HT1080 (cell line): ENCODE data around the gene SLX4IP. TPM values are rescaled to one million over a fixed set of nuclear protein-coding genes. Genes with fewer than 3 reads are reported as not detected.
A peak's percentile ranks its signal among the peaks of the same experiment; 100 is the strongest.

Experiments used
- DNase-seq: peaks from one replicate; pipeline ENCODE4 v3.0.0-alpha.2; 2015; ENCODE audit warnings: low read depth
- small RNA-seq: library from RNA; depleted of rRNA; stranded (forward); fragments of <200 nt; gene quantifications from one replicate; pipeline ENCODE3, GENCODE V24; 2014
- total RNA-seq: library from RNA; depleted of rRNA; stranded (reverse); fragments of >200 nt; shearing (Covaris generic); gene quantifications from 2 replicates; pipeline ENCODE4 v1.2.3, GENCODE V29; 2014; rRNA removed

The SLX4IP gene
- total RNA-seq, 1 experiment from 2014 or later, result 3.9 TPM

DNA sequence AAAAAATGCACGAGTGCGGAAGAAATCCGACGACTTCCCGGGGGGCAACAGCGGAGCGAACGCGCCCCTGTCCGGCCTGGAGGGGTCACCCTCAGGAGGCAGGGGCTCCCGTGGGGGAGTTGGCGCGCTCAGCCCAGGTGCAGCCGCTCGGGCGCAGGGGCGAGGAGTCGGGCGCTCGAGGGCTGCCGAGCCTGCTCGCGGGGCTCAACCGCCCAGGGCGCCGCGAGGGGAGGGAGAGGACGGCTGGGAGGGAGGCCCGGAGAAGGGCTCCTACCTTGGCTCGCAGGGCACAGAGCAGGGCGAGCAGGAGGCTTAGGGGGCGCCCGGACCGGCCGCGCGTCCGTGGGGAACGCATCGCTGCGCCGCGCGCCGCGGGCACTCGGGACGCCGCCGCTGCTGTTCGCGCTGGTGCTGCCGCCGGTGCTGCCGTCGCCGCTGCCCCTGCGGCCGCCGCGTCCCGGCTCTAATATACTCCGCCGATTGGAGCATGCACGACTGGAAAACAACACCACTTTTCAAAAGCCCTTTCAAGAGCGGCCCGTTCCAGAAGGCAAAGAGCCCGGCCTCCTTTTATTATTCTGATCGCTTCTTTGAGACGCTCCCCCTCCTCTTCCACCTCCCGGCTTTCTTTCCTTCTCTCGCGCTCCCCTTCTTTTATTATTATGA lies 238.2 kb downstream of the SLX4IP start:
- no peak for DNase-seq

DNA sequence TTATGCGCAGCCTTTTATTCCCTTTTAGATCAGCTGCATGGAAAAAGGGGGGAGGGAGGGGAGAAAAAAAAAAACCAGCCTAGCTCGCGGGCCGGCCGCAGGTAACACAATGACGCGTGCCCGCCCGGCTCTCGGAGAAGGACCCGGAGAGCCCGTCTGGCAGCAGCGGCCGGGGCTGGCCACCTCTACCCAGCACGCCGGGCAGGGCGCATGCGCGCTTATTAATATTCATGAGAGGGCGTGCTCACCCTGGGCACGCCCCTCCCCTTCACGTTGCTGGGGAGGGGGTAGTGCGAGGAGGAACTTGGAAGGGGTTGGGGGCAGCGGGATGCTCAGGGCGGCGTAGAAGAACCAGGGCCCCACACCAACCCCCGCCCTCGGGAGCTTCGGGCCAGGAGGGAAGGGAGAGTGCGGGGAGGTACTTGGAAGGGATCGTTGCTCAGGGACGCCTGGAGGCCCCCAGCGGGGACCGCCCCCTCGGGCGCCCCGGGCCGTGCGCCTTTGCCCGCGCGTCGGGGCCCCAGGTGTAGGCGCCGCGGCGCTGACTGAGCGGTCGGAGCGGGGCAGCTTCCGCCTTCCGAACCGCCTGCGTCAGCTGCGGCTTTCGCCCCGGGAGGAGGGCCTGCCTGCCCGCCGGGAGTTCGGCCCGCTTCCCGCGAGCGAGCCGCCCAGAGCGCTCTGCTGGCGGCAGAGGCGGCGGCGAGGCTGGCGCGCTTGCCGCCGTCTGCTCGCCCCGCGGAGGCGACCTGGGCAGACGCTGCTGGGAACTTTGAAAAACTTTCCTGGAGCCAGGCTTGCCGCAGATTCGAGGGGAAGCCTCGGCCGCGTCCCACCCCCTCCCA lies 239.0 kb downstream of the SLX4IP start, which contains the start of gene JAG1:
Gene JAG1, minus strand, starts transcription at position 158 of the 842 bp plus-strand sequence. CDS start 469 bp downstream, outside the sequence.
- peak; percentile 95 for DNase-seq

DNA sequence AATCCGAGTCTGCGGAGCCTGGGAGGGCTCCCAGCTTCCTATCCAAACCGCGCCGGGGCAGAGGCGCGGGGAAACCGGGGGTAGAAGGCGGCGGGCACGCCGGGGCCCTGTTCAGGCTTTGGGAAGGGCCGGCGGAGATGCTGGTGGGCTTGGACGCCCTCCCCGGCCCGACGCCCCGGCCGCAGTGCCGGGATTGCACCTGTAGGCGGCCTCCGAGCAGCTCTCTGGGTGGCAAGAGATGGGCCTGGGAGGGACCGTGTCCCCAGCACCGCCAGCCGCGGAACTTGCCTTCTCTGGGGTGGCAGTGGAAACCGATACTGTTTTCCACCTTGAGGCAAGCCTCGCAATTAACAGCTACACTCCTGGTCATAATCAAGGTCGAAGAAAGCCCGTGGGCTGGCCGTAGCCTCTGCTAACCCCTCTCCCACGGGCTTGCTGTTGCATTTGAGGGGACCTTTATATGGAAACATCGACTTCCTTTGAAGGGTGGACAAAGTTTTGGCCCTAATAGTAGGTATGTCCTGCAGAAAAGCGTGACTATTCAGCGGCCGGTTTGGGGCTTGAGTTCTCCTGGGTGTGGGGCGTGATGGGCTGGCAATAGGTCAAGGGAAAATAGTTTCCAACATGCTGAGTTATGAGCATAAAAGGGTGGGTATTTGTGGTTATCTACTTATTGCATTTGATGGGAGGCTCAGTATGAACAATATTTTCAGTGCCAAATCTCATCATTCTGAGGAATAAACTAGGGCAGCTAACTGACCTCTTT lies 239.8 kb downstream of the SLX4IP start:
- peak; percentile 82 for DNase-seq

DNA sequence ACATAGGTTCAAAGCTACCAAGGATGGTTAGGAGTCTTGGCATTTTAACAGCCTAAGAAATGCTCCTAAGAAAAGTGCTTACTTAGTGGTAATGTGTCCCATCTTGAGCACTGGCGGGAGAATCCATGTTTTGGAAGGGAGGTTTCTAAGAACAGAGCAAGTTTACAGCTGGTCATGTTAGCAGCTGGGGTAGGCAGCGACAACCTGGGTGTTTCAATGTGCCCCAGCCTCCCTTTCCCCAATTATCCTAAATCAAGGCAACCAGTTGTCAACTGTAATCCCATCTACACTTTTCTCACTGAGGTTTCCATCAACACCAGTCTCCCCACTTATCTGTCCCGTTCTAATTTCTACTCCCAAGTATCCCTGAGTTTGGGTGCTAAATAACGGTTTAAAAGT lies 240.3 kb downstream of the SLX4IP start:
- DNase-seq, result no peak

DNA sequence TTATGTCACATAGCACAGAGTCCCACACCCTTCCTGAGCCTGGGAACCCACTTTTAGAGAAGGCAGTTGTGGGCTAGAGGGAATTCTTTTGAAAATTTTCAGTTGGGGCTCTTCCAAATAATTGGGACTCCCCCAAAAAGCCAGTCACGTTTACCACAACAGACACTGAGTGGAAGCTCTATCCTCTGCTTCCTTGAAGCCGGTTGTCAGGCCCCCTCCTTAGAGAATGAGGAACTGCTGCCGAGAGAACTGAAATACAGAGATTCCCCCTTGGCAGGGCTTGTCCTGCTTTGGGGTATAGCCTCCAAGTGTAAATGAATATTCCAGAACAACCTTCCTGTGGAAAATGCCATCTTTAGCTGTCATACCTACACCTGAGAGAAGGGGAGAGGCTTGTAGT lies 241.4 kb downstream of the SLX4IP start:
- no peak for DNase-seq

Small RNA genes lying within 50 kb of the gene (small RNA-seq; reads per million reads assigned to genes)
- not detected for gene MIR6870

Other genes starting within 250 kb of the SLX4IP start
- gene SNAP25, start 216.5 kb upstream of the SLX4IP start, total RNA-seq, result 2.1 and 2.9 TPM in 2 replicates
- gene MKKS, start 1.1 kb upstream of the SLX4IP start, total RNA-seq, result 8.6 and 14.8 TPM in 2 replicates
- 42.8 and 43.6 TPM in 2 replicates for gene JAG1, start 238.7 kb downstream of the SLX4IP start, total RNA-seq